Kidney epithelial cell (primary cell): ENCODE results near the gene CERKL. TPM values are rescaled to one million over a fixed set of nuclear protein-coding genes. Genes with fewer than 3 reads are reported as not detected.

Experiments
- DNase-seq: peaks from one replicate; pipeline ENCODE4 v3.0.0-alpha.2; 2010; ENCODE audit warnings: low read depth
- H3K27me3 ChIP-seq: 2 replicates; pipeline ENCODE4 v1.6.0; 2011; ENCODE audit warnings: low read length; ENCODE audit not compliant: control insufficient read depth, insufficient read depth
- H3K36me3 ChIP-seq: 2 replicates; pipeline ENCODE4 v1.5.1; 2011; ENCODE audit warnings: low read length; ENCODE audit not compliant: control insufficient read depth, insufficient read depth
- H3K4me3 ChIP-seq: 2 replicates; pipeline ENCODE4 v1.5.1; 2011; ENCODE audit warnings: low read depth, mild to moderate bottlenecking, control low read depth, low read length
- CTCF ChIP-seq: IDR thresholded peaks from 2 replicates; pipeline ENCODE4 v1.5.1; 2011; ENCODE audit warnings: mild to moderate bottlenecking, moderate library complexity, low read length, control low read depth, inconsistent platforms; ENCODE audit not compliant: insufficient read depth, poor library complexity, severe bottlenecking
- total RNA-seq: library from RNA; depleted of rRNA; stranded (reverse); fragments of >200 nt; gene quantifications from 2 replicates; pipeline ENCODE4 v1.2.3, GENCODE V29; 2015

CERKL gene
- total RNA-seq, 1 donor from 2014 or later, result 0.17 TPM

GRCh38 chr2:181682795-181683517 is 26.1 kb upstream of the CERKL start:
- peaks cover 78% of the 10 kb centered on the region for H3K27me3 ChIP-seq
- no peak for DNase-seq
- H3K36me3 ChIP-seq, result no peaks in the 10 kb centered on the region
- H3K4me3 ChIP-seq, result no peak overlapping the region
- no peak for TF ChIP-seq CTCF

- DNase-seq, result no peak
- Histone ChIP-seq H3K27me3 (peaks cover 82% of the 10 kb centered on the region), H3K4me3 (no peak overlapping the region), H3K36me3 (no peaks in the 10 kb centered on the region)
- TF ChIP-seq CTCF, result no peak
Observed at GRCh38 chr2:181682026-181682789, 25.3 kb upstream of the CERKL start.

- TF ChIP-seq CTCF, result no peak
- Histone ChIP-seq H3K4me3 (no peak overlapping the region), H3K36me3 (no peaks in the 10 kb centered on the region), H3K27me3 (peaks cover 76% of the 10 kb centered on the region)
- no peak for DNase-seq
Observed at GRCh38 chr2:181680937-181681811, 24.3 kb upstream of the CERKL start.

- Histone ChIP-seq H3K36me3 (no peaks in the 10 kb centered on the region), H3K27me3 (peaks cover 76% of the 10 kb centered on the region), H3K4me3 (no peak within 1 kb of the TSS)
- no peak for DNase-seq
- TF ChIP-seq CTCF, result no peak
Observed at GRCh38 chr2:181680055-181680936, 23.4 kb upstream of the CERKL start, which contains the start of gene NEUROD1. TSS of gene NEUROD1 (minus strand) at chr2:181680517. CDS start at chr2:181678860, 1,657 bp downstream.

- TF ChIP-seq CTCF, result no peak
- H3K4me3 ChIP-seq, result no peak overlapping the region
- DNase-seq, result no peak
- no peaks in the 10 kb centered on the region for H3K36me3 ChIP-seq
- H3K27me3 ChIP-seq, result peaks cover 70% of the 10 kb centered on the region
Observed at GRCh38 chr2:181679544-181679979, 22.7 kb upstream of the CERKL start.
